GM19043 (cell line): ENCODE data around the gene CBR1.

Source experiments
- ATAC-seq: cut with Tn5 transposase; IDR thresholded peaks from one replicate; pipeline ENCODE4 v1.9.1; 2021; ENCODE audit warnings: low read depth; ENCODE audit not compliant: unreplicated experiment

CBR1 gene

DNA sequence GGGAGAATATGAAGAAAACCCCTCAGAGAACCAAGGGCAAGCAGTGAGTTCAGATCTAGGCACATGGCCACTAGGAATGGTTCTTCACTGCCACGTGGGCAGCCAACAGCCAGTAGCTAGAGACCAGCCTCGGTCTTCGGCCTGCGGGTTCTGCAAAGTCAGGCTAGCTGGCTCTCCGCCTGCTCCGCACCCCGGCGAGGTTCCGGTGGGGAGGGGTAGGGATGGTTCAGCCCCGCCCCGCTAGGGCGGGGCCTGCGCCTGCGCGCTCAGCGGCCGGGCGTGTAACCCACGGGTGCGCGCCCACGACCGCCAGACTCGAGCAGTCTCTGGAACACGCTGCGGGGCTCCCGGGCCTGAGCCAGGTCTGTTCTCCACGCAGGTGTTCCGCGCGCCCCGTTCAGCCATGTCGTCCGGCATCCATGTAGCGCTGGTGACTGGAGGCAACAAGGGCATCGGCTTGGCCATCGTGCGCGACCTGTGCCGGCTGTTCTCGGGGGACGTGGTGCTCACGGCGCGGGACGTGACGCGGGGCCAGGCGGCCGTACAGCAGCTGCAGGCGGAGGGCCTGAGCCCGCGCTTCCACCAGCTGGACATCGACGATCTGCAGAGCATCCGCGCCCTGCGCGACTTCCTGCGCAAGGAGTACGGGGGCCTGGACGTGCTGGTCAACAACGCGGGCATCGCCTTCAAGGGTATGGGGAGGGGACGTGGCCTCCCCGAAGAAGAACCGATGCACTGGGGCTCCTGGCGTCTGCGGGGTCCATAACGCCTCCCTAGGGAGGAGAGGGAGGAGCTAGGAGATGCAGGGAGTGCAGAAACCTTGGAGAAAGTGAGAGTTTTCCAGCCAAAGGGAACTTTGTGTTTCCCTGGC, at the start of gene CBR1:
CBR1 (plus strand) TSS at position 312 of the 871 bp plus-strand sequence; CDS start at position 404, 92 bp downstream.
- ATAC-seq, result peak; percentile 95

DNA sequence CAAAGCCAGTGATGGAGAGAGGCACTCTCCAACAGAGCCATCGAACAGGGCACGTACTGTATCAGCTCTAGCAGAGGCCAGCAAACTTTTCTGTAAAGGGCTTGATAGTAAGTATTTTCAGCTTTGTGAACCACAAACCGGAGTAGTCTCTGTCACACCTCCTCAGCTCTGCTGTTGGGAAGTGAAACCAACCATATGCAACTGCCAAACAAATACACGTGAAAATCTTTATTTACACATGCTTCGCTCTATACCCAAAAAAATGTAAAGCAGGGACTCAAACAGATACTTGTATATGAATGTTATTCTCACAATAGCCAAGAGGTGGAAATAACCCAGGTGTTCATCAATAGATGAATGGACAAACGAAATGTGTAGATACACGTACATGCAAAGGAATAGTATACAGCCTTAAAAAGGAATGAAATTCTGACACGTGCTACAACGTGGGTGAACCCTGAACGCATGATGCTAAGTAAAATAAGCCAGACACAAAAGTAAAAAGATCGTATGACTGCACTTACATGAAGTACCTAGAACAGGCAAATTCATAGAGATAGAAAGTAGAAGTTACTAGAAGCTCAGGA, 48.5 kb upstream of the CBR1 start:
- no peak for ATAC-seq

DNA sequence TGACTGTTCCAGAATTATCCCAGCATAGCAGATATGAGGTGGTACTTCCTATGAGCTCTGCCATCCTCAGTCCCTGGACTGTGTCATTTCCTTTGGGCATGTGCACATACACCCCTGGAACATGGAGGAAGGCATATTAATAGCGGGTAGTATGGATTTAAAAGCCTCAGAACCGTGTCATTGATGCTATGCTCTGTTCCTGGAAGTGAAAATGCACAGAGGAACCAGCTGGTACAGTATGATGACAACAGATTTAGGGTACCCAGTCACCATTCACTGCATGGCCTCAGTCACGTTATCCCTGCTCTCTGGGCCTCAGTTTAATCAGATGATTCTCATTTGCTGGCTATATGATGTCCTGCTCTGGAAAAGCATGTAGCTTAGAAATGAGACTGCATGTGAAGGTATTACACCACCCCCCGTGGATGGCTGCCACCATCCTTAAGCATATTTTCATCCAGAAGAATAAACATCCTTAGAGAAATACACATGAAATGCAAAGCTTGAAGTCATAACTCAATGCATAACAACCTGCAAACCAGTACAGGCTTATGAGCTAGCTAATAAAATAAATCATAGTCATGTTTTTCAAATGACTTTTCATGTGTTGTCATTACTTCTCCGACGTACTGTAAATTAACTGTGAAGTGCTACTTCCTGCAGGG, 47.3 kb upstream of the CBR1 start:
- ATAC-seq, result no peak

DNA sequence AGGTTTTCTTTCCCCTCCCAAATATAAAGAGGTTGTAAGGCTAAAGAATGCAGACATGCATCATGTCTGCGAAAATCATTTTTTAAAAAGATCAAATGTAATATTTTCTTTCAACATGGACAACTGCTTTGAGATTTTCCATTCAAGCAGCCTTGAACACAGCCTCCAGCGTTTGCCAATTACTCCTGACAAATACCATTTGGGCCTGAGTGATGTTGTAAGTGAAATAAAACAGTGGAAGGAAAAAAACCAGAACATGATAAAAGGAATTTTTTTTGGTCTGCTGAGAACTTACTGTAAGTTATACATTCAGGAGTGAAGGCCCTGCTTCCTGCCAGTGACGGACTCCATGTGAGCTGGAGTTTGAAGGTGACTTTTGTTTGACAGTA, 46.7 kb upstream of the CBR1 start:
- no peak for ATAC-seq

DNA sequence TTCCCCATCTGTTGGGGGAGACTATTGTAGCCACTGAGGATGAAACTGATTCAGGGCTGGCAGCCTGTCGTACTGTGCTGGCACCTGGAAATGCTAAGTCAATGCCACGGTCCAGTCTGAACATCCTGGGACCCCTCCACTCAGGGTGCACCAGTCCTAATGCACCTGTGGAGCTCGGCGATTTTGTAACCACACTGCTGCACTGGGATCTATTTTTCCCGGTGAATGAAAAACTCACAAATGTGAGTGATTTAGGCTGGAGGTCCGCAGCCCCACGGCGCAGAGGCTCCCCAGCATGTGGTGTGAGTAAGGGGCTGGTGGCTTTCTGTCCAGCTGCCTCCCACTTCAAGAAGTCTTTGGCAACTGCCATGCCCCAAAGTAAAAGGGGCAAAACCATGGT, 45.0 kb upstream of the CBR1 start:
- ATAC-seq, result no peak

DNA sequence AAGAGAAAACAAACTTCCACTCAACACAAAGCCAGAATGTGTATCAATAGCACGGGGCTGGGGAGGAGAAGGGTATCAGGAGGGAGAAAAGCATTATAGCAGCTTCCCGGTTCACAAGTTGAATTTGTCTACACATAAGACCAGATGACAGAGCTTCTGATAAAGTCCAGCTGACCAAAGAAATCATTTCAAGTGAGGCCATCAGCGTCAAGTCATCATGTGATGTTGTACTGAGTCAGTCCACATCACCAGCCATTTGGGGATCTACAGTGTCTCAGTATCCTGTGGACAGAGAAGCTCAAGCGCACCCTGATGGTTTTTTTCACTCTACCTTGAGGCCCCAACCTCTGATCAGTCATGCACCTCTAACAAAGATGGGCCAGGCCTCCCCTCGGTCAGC, 42.5 kb upstream of the CBR1 start:
- ATAC-seq, result no peak

DNA sequence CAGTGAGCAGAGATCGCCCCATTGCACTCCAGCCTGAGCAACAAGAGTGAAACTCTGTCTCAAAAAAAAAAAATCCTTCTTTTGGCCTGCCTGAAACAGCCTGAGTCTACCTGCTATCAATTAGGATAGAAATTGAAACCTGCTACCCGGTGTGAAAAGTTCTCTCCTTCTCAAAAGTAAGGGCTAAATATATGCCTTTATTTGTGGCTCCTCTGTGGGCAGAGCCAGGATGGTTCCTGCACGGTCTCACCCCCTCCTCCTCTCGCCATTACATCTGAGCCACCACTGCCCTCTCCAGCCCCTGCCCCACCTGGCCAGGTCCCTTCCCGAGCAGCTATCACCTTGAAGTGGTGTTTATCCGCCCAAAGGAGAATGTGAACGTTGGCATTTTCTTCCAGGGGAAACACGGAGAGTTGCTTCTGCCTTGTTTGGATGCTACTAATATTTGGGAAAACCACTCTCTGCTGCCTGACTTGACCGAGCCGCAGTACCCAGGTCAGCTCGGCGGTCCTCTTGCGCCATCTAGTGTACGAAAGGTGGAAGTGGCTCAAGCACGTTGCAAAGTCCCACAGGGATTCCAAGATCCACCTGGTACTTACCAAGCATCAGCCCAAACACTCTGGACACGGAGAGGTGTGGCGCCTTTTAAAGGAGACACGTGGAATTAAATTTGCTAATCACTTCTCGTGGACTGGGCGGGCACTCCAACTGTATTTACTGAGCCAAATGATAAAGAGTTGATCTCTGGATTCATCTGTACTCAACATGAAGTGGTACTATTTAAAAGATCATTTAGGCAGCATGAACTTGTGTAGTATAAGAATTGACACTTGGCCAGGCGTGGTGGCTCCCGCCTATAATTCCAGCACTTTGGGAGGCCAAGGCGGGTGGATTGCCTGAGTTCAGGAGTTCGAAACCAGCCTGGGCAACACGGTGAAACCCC, 41.4 kb upstream of the CBR1 start:
- ATAC-seq, result peak; percentile 53

DNA sequence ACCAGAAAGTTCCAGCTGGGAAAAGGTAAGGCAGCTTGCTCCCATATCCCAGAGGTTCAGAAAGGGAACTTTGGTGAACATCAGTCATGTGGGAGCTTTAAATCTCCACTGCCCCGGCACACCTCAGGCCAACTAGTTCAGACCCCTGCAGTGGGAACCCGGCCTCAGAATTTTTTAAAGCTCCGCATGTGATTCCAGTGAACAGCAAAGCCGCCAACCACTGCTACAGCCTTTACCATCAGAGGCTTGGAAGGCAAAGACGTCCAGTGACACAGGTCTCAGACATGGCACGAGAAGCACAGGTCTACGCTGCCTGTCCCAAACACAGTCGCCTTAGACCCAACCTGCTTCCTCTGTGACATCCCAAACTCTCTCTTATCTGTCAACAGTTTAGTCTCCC, 40.5 kb upstream of the CBR1 start:
- ATAC-seq, result no peak

DNA sequence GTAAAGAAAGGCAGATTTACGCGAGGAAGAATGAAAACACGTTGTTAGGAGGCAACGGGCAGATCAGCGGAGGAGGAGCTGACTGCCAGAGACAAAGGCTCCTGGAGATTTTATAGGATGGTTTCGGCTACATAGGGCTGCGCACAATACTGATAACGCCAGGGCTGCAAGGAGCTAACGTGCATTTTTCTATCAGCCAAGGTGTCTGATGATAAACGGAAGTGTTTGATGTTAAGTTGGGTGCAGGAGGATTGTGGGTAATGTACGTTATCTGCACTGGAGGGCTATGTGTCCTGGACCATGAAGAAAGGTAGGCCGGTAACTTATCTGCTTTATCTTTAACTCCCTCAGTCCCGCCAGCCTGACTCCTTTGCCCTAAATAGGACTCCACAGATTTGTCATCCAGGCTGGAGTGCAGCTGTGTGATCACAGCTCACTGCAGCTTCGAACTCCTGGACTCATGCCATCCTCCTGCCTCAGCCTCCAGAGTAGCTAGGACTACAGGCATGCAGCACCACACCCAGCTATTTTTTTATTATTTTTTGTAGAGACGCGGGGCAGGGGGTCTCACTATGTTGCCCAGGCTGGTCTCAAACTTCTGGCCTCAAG, 39.1 kb upstream of the CBR1 start:
- ATAC-seq, result no peak

DNA sequence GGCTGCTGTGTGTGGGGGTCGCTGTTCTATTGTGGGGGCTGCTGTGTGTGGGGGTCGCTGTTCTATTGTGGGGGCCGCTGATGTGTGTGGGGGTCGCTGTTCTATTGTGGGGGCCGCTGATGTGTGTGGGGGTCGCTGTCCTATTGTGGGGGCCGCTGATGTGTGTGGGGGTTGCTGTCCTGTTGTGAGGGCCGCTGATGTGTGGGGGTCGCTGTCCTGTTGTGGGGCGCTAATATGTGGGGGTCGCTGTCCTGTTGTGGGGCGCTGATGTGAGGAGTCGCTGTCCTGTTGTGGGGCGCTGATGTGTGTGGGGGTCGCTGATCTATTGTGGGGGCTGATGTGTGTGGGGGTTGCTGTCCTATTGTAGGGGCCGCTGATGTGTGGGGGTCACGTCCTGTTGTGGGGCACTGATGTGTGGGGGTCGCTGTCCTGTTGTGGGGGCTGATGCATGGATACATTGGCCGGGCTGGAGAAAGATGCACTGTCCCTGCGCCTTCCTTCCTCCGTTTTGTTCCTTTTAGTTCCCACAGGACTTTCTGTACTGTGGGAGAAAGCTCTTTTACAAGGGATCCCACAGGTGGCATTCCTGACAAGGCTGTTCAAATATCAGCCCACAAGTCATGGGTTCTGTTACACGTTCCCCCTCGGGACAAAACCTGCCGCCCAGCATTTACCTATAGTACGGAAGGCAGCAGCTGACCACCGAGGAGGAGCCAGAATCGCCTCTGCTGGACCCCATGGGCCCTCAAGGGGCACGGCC, 37.0 kb upstream of the CBR1 start:
- no peak for ATAC-seq

DNA sequence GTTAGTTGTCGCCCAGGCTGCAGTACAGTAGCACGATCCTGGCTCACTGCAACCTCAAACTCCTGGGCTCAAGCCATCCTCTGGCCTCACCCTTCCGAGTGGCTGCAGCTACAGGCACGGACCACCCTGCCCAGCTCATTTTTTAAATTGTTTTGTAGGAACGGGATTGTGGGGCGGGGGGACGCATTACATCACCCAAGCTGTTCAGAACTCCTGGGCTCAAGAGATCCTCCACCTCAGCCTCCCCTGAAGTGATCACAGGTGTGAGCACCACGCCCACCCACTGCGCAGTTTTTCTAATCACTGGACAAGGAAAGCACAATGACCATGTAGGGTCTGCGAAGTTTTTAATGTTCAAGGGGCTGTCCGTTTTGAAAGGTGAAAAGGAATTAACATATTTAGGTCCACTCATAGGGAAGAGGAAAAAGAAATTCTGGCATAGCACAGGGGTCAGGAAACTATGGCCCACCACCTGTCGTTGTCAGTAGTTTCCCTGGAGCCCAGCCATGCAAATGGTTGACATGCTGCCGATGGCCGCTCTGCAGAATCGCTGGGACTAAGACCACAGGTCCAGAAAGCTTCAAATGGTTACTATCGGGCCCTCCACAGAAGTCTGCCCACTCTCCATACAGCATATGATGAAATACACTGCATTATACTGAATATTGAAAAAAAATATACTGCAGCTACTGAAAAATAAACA, 35.5 kb upstream of the CBR1 start:
- no peak for ATAC-seq

DNA sequence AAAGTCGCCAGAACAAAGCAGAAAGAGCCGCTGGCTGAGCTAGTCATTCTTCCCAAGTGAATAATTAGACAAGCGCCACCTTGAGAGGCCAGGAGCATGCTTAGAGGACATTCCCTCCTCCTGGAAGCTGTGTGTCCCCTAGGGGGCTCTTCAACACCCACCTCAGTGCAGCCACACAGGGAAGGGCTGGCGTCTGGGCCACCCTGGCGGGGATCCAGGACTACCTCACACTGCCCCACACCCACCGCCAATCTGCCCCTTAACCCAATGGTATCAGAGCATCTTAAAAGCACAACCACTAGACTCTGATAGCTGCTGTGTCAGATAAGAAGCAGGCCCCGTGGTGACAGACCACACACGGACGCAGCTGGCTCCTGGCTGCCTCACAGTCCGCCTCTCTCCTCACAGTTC, 34.4 kb upstream of the CBR1 start:
- no peak for ATAC-seq

DNA sequence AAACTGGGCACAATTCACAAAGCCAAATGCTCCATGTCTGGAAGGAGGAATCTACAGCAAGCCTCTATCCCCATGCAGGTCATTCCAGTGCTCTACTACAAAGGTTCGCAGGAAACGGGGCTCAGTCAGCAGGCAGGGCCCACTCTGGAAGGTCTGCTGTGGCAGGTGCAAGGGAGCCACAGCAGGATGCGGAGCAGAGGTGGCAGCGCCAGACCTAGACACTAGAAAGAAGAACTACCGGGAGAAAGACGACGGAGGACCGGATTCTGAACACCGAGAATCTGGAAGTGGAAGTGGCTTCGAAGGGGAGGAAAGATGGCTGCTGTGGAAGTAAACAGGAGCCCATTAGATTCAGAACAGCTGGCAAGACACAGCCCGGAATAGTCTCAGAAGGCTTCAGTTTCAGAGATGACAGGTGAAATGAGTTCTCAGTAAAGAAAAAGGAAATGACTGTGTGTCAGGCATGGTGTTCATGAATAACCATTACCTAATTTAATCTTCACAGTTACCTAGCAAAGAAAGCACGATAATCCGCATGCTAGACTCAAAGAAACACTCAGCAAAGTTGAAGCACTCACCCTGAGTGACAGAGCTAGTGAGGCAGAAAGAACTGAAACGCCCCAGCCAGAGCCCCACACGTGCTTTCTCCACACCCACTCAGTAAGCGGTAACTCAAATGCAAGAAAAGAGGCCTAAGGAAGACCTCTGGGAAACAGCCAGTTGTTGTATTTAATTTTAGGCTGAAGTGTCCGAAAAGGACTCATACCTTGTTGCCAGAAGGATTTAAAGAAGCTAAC, 30.9 kb upstream of the CBR1 start:
- ATAC-seq, result no peak

DNA sequence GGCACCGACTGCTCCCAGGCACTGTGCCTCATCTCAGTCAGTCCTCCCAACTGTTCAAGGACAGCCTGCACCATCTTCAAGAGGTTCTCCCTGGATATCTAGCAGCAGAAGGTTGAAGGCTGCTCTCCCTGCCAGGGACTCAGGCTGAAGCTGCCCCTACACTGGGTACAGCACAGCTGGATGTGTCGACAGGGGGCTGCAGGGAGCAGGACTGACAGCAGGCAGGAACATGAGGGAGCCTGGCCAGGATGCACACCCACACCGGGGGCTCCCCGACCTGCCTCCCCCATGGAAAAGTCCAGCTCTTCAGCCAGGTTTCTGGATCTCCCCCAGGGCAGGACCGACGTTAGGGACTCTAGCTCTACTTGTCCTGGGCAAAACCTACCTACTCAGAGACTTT, 30.0 kb upstream of the CBR1 start:
- ATAC-seq, result no peak

DNA sequence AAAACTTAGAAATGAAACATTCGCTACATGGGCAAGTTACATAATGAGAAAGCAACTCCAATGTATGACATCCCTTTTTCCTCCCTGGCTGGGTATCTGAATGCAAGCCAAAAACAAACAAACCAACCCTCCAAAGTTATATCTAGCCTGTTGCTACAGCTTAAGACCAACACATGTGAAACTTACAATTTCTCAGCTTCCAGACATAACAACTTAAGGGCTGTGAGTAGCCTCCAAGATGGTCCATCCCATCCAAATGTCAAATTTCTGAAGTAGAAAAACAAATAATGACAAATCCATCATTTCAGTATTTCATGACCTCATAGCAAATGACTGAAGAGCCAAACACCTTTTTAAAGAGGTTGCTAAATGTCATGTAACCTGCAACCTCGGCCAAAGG, 29.4 kb upstream of the CBR1 start:
- no peak for ATAC-seq

DNA sequence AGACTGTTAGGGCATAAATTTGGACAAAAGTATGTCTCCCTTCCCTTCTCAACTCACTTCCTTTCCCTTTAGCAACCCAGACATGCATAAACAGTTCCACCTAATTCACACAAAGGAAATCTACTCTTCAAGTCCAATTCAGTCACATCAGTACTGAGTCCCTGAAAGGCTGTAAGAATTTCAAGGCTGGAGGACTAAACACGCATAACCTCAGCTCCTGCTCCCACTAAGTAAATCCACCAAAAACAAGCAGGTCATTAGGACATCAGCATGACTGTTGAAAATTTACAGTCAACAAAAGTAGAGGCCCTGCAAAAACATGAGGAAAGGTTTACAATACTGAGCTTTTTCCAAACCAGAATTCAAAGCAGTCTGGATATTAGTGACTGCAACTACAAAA, 27.9 kb upstream of the CBR1 start:
- no peak for ATAC-seq

DNA sequence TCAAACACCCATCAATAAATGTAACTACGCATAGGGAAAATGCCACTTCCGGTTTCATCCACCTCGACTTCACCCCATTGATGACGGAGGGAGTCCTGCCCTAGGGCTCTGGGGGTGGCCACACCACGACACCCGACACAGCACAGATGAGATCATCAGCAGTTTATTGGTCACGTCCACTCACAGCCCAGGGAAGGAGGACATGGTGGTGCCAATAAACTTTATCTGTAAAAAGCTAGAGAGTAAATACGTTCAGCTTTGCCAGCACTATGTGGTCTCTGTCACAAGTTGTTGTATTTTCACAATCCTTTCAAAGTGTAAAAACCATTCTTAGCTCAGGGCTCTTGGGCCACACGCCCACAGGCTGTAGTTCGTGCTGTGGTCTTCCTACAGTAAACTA, 25.8 kb upstream of the CBR1 start:
- no peak for ATAC-seq

DNA sequence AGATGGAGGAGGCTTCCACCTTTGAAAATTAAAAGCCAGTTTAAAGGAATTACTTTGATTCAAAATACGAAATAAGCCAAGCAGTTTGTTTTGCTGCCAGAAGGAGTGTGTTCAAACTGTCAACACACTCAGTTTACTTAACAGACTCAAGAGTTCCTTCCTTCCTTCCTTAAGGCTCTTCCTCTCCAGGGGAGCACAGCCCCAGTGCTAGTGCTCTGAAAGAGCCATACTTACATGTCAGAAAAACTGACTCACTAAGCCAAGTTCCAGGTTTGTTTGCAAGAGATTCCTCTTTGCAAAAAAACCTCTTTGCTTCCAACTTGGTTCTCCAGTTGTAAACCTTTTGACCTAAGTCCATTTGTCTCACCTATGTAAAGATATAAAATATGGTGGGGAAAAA, 23.8 kb upstream of the CBR1 start:
- ATAC-seq, result no peak
